Parathyroid adenoma (tissue), 2 donors: ENCODE results near the gene SUCLG2.

Experiments used
- H2AFZ ChIP-seq: fragments of 300-600 bp; sonication (generic); one replicate; pipeline ENCODE4 v1.7.0; 2017; ENCODE audit warnings: antibody characterized with exemption, mild to moderate bottlenecking
- H3K27ac ChIP-seq: fragments of 300-600 bp; sonication (generic); one replicate; pipeline ENCODE4 v1.7.0; 2017
- H3K27me3 ChIP-seq: fragments of 300-600 bp; sonication (generic); one replicate; pipeline ENCODE4 v1.7.0; 2017; ENCODE audit warnings: low read length; ENCODE audit not compliant: control insufficient read depth, insufficient read depth
- H3K36me3 ChIP-seq: fragments of 300-600 bp; sonication (generic); one replicate; pipeline ENCODE4 v1.7.0; 2017; ENCODE audit warnings: low read length; ENCODE audit not compliant: control insufficient read depth, insufficient read depth
- H3K4me1 ChIP-seq: fragments of 300-600 bp; sonication (generic); one replicate; pipeline ENCODE4 v1.7.0; 2017; ENCODE audit warnings: control low read depth
- H3K4me2 ChIP-seq: fragments of 300-600 bp; sonication (generic); one replicate; pipeline ENCODE4 v1.7.0; 2017; ENCODE audit warnings: low read length
- H3K4me3 ChIP-seq: fragments of 300-600 bp; sonication (generic); one replicate; pipeline ENCODE4 v1.7.0; 2017; ENCODE audit warnings: low read depth, low read length
- H3K79me2 ChIP-seq: fragments of 300-600 bp; sonication (generic); one replicate; pipeline ENCODE4 v1.7.0; 2017; ENCODE audit warnings: control low read depth
- H3K9ac ChIP-seq: fragments of 300-600 bp; sonication (generic); one replicate; pipeline ENCODE4 v1.7.0; 2017; ENCODE audit warnings: mild to moderate bottlenecking
- H3K9me3 ChIP-seq: fragments of 300-600 bp; sonication (generic); one replicate; pipeline ENCODE4 v1.7.0; 2017; ENCODE audit warnings: low read length; ENCODE audit not compliant: control insufficient read depth
- TF ChIP-seq, protein P1 (sequence below): fragments of 300-600 bp; sonication (generic); IDR thresholded peaks from one replicate; pipeline ENCODE4 v1.7.0; 2017; ENCODE audit warnings: antibody characterized with exemption, mild to moderate bottlenecking
- donor health status: primary hyperparathyroidism.

The SUCLG2 gene

DNA sequence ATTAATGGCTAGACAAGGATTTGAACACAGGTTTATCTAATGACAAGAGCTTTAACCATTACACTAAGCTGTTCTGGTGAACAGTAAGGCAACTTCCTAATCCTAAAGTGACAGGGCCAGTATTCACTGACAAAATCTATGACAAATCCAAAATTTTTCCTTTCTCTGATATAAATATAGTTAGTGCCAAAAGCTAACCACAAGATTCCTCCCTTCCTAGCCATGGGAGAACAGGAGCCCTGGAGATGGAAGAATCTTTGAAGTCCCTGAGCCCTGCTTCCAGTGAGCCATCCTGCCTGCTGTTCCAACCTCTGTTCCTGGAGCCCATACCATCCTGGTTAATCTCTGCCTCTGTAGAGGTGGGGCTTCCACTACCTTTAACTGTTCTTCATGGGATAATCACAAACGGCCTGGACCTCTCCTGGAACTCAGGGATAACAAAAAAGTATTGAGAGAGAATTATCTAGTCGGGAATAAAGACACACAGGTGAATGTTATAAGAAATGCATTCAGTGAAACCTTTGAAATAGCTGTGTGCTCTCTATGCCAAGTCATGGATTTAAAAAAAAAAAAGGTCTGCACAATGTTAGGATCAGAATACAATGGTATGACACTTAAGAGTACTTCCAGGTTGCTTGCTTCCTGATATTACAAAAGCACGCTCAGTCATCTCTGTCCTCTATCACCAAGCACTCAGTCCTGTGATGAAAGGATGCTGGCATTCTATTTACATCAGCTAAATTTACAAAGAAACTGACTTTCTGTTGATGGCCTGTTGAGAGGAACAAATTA lies 235.8 kb downstream of the SUCLG2 start:
- H3K4me3 ChIP-seq, result no peak overlapping the region
- no peak overlapping the region for H3K9ac ChIP-seq
- H2AFZ ChIP-seq, result no peak overlapping the region
- H3K9me3 ChIP-seq, result no peaks in the 10 kb centered on the region
- no peaks in the 10 kb centered on the region for H3K27me3 ChIP-seq
- no peaks in the 10 kb centered on the region for H3K79me2 ChIP-seq
- TF ChIP-seq, protein P1, sequence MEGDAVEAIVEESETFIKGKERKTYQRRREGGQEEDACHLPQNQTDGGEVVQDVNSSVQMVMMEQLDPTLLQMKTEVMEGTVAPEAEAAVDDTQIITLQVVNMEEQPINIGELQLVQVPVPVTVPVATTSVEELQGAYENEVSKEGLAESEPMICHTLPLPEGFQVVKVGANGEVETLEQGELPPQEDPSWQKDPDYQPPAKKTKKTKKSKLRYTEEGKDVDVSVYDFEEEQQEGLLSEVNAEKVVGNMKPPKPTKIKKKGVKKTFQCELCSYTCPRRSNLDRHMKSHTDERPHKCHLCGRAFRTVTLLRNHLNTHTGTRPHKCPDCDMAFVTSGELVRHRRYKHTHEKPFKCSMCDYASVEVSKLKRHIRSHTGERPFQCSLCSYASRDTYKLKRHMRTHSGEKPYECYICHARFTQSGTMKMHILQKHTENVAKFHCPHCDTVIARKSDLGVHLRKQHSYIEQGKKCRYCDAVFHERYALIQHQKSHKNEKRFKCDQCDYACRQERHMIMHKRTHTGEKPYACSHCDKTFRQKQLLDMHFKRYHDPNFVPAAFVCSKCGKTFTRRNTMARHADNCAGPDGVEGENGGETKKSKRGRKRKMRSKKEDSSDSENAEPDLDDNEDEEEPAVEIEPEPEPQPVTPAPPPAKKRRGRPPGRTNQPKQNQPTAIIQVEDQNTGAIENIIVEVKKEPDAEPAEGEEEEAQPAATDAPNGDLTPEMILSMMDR, result no peak
- H3K4me2 ChIP-seq, result no peak overlapping the region
- H3K27ac ChIP-seq, result no peak overlapping the region
- H3K36me3 ChIP-seq, result no peaks in the 10 kb centered on the region
- H3K4me1 ChIP-seq, result no peaks in the 10 kb centered on the region

DNA sequence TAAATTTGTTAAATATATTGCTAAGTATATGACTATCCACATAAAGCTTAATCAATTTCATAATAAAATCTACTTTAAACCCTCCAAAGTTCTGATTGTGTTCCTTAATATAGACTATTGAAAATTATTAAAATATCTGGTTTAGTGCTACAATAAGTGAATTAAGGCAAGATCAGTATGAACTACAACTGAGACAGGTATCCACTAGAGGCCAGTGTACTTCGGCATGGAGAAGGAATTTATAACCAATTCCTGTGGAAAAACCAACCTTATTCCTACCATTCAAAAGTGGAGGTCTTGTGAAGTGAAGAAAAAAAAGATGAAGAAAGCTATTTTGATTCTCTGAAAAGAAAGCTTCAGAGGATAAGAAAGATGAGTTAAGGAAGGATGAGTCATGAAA lies 237.7 kb downstream of the SUCLG2 start:
- no peaks in the 10 kb centered on the region for H3K4me1 ChIP-seq
- H3K9ac ChIP-seq, result no peak overlapping the region
- H3K36me3 ChIP-seq, result no peaks in the 10 kb centered on the region
- H3K79me2 ChIP-seq, result no peaks in the 10 kb centered on the region
- TF ChIP-seq, protein P1, result no peak
- H3K4me3 ChIP-seq, result no peak overlapping the region
- no peaks in the 10 kb centered on the region for H3K9me3 ChIP-seq
- no peaks in the 10 kb centered on the region for H3K27me3 ChIP-seq
- H3K4me2 ChIP-seq, result no peak overlapping the region
- H3K27ac ChIP-seq, result no peak overlapping the region
- H2AFZ ChIP-seq, result no peak overlapping the region

DNA sequence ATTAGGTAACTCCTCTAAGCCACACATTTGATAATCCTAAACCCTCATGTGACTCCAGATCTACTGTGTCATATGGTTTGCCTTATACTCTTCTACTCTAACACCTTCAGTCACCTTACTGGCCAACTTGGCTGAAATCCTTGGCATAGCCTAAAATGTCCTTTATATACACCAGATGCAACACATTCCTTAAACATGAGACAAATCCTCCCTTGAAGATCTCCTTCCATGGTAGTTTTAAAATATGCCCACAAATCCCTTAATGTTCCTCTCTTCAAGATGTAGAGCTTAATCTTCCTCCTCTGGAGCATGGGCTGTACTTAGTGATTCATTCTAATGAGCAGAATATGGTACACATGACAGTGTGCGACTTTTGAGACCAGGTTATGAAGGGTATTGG lies 238.9 kb downstream of the SUCLG2 start:
- H3K27ac ChIP-seq, result no peak overlapping the region
- no peaks in the 10 kb centered on the region for H3K4me1 ChIP-seq
- H2AFZ ChIP-seq, result no peak overlapping the region

DNA sequence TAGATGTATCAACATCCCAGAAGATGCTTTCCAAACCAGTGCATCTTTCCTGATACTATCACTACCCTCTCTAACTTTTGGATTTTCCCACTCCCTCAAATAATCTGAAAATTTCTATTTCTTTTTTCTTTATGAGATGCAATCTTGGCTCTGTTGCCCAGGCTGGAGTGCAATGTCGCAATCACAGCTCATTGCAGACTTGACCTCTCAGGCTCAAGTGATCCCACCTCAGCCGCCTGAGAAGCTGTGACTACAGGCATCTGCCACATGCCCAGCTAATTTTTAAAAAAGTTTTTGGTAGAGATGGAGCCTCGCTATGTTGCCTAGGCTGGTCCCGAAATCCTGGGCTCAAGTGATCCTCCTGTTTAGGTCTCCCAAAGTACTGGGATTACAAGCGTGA lies 239.7 kb downstream of the SUCLG2 start:
- Histone ChIP-seq H2AFZ (no peak overlapping the region), H3K4me2 (no peak overlapping the region), H3K79me2 (no peaks in the 10 kb centered on the region), H3K4me3 (no peak overlapping the region), H3K9ac (no peak overlapping the region), H3K27me3 (no peaks in the 10 kb centered on the region), H3K4me1 (no peaks in the 10 kb centered on the region), H3K27ac (no peak overlapping the region), H3K36me3 (no peaks in the 10 kb centered on the region), H3K9me3 (no peaks in the 10 kb centered on the region)
- TF ChIP-seq, protein P1, result no peak

More for the DNA sequence above, 238.9 kb downstream of the SUCLG2 start:
- Histone ChIP-seq H3K27me3 (no peaks in the 10 kb centered on the region), H3K4me3 (no peak overlapping the region), H3K4me2 (no peak overlapping the region), H3K36me3 (no peaks in the 10 kb centered on the region), H3K9ac (no peak overlapping the region), H3K9me3 (no peaks in the 10 kb centered on the region), H3K79me2 (no peaks in the 10 kb centered on the region)
- TF ChIP-seq, protein P1, result no peak

DNA sequence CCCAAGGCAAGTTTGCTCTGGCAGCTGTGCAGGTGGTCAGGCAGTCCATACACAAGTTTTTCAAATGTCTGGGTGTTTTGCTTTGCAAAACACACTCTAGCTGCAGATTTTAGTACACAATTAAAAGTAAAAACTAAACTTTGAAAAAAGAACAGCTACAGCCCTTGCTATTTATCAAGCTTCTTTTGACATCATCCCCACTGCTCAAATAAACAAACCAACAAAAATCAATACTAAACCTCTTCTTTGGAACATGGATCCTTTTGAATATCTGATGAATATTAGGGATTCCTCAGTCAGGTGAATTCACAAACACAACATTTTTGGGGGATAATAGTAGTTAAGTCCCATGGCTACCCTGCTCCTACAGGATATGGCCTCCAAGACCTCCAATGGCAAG lies 249.2 kb downstream of the SUCLG2 start:
- no peak overlapping the region for H3K27ac ChIP-seq
- no peaks in the 10 kb centered on the region for H3K27me3 ChIP-seq
- no peak overlapping the region for H3K9ac ChIP-seq
- H3K79me2 ChIP-seq, result no peaks in the 10 kb centered on the region
- H3K9me3 ChIP-seq, result no peaks in the 10 kb centered on the region
- TF ChIP-seq, protein P1, result no peak
- no peak overlapping the region for H3K4me2 ChIP-seq
- H2AFZ ChIP-seq, result no peak overlapping the region
- no peak overlapping the region for H3K4me3 ChIP-seq
- peaks cover 6% of the 10 kb centered on the region for H3K4me1 ChIP-seq
- H3K36me3 ChIP-seq, result no peaks in the 10 kb centered on the region
